OCI-LY3 (cell line): ENCODE data around the gene ANKRD13A.

Experiments used
- EZH2phosphoT487 ChIP-seq: fragments of 200-600 bp; shearing (Covaris generic); IDR thresholded peaks from 2 replicates; pipeline ENCODE4 v1.6.1; 2018; ENCODE audit warnings: antibody characterized with exemption, mixed run types, low read depth
- TF ChIP-seq, protein P1 (sequence below): fragments of 200-600, 300-600 bp; sonication (generic); IDR thresholded peaks from 2 replicates; pipeline ENCODE4 v1.5.1; 2014; ENCODE audit warnings: antibody characterized with exemption, low read length, low read depth

DNA sequence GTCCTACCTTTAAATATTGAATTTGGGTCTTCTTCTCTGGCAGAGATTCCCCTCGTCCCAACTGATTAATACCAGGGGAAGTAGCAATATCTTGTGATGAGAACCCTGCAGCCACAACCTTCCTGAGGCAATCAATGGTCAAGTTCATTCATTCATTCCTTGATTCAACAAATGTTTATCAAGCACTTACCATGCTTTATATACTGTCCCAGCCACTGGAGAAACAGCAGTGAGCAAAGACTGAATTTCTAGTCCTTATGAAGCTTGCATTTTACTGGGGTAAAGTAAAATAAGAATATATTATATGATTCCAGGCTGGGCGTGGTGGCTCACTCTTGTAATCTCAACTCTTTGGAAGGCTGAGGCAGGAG, 2.8 kb upstream of the ANKRD13A start:
- TF ChIP-seq, protein P1, sequence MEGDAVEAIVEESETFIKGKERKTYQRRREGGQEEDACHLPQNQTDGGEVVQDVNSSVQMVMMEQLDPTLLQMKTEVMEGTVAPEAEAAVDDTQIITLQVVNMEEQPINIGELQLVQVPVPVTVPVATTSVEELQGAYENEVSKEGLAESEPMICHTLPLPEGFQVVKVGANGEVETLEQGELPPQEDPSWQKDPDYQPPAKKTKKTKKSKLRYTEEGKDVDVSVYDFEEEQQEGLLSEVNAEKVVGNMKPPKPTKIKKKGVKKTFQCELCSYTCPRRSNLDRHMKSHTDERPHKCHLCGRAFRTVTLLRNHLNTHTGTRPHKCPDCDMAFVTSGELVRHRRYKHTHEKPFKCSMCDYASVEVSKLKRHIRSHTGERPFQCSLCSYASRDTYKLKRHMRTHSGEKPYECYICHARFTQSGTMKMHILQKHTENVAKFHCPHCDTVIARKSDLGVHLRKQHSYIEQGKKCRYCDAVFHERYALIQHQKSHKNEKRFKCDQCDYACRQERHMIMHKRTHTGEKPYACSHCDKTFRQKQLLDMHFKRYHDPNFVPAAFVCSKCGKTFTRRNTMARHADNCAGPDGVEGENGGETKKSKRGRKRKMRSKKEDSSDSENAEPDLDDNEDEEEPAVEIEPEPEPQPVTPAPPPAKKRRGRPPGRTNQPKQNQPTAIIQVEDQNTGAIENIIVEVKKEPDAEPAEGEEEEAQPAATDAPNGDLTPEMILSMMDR, result no peak
- TF ChIP-seq EZH2phosphoT487, result no peak
